GDM1 (cell line): ENCODE data around the gene DYNLT2B.
"Not testable (repeated sequence)": the region's sequence is repeated elsewhere in the genome, so short reads cannot be mapped to it uniquely, and the experiment has no call there.

Experiments used
- DNase-seq: peaks from one replicate; lab custom pipeline; 2025; lab: John Stamatoyannopoulos, UW

The DYNLT2B gene

GRCh38 chr3:196326936-196327335 is 8.9 kb upstream of the DYNLT2B start:
- DNase-seq, result no peak

DNA sequence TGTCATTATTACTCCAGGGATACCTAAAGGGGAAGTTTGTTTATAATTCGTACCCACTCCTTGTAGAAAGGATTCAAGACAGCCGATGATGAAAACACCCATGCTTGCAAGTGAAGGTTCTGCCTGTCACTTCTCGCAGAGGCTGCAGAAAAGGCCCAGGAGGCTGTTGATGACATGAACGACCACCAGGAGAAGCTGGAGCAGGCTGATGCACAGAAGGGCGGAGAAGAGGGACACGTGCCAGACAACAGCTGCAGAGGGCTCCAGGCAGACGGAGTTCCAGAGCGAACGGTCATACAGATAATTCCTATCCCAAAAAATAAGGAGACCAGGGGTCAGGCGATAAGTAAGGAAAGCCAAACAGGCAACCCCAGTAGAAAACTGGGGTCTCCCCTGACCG is 5.7 kb upstream of the DYNLT2B start:
- no peak for DNase-seq

- no peak for DNase-seq
These were observed 5.0 kb upstream of the DYNLT2B start for GRCh38 chr3:196323016-196323415.

DNA sequence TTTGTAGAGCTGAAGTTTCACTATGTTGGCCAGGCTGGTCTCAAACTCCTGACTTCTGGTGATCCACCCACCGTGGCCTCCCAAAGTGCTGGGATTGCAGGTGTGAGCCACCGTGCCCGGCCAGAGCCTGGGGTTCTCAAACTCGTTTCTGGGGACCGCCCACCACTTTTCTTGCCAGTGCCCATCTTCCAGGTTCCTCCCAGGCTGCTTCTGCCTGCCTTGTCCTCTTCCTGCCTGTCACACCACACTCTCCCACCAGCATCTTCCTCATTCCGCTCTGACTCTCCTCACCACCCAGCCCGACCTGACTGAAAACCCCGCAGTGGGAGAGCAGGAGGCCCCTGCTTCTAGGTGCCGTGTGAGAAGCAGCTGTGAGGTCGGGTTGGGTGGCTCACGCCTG is 3.1 kb upstream of the DYNLT2B start:
- DNase-seq, result peak; percentile 56

DNA sequence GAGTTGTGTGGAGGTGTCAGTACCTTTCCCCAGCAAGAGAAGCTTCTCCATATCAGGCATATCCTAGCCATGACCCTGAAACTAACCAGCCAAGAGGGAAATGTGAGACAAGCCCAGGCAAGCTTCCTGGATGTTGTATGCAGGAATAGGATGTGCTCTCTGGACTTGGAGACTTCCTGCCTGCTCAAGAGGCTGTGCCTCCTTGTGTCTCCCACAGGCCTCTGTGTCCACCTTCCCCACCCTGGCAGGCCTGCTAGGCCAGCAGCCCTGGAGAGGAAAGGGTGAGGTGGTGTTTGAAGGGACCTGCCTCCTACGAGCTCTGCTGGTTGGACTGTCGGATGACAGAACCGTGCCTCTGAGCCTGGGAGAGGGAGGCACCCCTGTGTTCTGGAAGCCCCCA is 2.1 kb upstream of the DYNLT2B start:
- no peak for DNase-seq

GRCh38 chr3:196316799-196317686 is 997 bp downstream of the DYNLT2B start:
- DNase-seq, result not testable (repeated sequence)

DNA sequence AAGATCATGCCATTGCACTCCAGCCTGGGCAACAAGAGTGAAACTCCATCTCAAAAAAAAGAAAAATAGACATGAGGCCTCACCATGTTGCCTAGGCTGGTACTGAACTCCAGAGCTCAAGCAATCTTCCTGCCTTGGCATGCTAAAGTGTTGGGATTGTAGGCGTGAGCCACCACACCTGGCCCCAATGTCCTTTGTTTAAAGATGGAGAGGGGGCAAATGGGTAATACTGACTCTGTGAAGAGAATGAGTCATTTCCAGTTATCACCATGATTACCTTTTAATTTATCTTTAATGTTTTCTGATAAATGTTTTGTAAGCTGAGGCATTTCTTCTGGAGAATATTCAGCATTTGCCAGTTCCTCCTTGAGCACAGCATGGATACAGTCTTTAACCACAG is 2.2 kb downstream of the DYNLT2B start:
- no peak for DNase-seq

DNA sequence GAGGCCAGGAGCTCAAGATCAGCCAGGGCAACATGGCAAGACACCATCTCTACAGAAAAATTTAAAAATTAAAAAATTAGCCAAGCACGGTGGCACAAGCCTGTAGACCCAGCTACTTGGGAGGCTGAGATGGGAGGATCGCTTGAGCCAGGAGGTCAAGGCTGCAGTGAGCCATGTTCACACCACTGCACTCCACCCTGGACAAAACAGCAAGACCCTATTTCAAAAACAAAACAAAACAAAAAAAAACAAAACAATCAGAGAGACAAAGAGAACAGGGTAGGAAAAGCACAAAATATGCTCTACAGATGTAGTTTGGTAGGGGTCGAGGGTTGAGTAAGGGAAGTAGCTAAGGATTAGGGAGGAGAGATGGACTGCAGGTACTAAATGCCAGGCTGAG is 3.4 kb downstream of the DYNLT2B start:
- no peak for DNase-seq

GRCh38 chr3:196314086-196314485 is 4.0 kb downstream of the DYNLT2B start:
- DNase-seq, result not testable (repeated sequence)

DNA sequence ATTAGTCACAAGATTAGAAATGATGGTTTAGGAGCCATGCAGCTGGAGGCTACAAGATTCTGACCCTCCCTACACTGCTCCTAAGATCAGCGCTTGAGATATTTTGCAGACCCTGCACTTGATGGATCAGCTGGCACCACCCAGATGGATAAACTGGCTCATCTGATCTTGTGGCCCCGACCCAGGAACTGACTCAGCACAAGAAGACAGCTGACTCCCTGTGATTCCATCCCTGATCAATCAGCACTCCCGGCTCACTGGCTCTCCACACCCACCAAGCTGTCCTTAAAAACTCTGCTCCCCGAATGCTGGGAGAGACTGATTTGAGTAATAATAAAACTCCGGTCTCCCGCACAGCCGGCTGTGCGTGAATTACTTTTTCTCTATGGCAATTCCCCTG is 15.1 kb downstream of the DYNLT2B start:
- not testable (repeated sequence) for DNase-seq

DNA sequence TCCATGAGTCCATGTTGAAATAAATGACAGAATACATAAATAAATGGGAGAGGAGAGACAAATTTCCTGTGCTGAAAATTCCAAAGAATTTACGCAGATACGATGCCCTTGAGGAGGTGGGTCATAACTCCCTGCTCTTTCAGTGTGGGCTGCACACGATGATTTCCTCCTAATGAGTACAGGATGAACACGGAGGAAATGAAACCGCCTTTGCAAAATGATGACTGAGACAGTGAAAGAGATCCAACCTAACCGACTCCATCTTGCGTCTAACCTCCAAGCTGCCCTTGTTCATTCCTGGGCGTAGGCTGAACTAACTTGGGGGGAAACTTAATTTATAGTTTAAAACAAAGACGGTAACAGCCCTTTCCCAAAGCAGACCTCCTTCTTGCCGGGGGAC is 15.5 kb downstream of the DYNLT2B start:
- DNase-seq, result not testable (repeated sequence)

- DNase-seq, result no peak
These were observed 19.5 kb downstream of the DYNLT2B start for GRCh38 chr3:196298521-196298920.

- no peak for DNase-seq
These were observed 25.6 kb downstream of the DYNLT2B start for GRCh38 chr3:196292286-196292923.

DNA sequence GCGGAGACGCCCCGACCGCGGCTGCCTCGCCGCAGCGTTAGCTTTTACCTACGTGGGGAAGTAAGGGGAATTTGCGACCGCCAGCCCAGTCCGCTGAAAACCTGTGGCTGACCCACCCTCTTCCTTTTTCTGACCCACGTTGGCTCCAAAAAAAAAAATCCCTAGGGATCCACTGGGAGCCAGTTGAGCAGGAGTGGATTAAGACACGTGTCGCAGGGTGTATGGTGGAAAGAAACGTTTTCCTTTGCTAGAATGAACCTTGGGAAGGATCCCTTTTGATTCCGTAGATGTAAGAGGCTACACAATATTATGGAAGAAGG is 29.9 kb downstream of the DYNLT2B start:
- DNase-seq, result no peak

- DNase-seq, result peak; percentile 93
These were observed 30.4 kb downstream of the DYNLT2B start, which contains the start of gene PCYT1A for GRCh38 chr3:196287440-196288140. Gene PCYT1A, minus strand, starts transcription at chr3:196287726. Its CDS starts 17,195 bp downstream, at chr3:196270531.

- no peak for DNase-seq
These were observed 31.0 kb downstream of the DYNLT2B start for GRCh38 chr3:196287090-196287439.

GRCh38 chr3:196284396-196284795 is 33.6 kb downstream of the DYNLT2B start:
- DNase-seq, result no peak

DNA sequence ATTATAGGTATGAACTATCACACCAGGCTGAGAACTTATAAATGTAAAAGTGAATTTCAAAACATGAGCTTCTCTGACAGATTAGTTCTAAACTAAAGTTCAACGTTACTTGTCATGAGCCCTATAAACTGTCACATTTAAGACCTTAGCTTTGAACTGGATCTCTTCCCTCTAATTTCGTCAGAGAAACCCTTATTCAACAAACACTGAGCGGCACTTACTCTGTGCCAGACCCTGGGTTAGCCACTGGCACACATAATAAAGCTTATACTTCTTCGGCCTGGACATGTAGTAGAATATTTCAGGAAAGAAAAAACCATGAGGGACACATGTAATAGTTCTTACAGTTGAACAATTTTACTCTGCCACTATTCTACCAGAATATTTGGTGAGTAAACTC is 36.1 kb downstream of the DYNLT2B start:
- DNase-seq, result no peak

DNA sequence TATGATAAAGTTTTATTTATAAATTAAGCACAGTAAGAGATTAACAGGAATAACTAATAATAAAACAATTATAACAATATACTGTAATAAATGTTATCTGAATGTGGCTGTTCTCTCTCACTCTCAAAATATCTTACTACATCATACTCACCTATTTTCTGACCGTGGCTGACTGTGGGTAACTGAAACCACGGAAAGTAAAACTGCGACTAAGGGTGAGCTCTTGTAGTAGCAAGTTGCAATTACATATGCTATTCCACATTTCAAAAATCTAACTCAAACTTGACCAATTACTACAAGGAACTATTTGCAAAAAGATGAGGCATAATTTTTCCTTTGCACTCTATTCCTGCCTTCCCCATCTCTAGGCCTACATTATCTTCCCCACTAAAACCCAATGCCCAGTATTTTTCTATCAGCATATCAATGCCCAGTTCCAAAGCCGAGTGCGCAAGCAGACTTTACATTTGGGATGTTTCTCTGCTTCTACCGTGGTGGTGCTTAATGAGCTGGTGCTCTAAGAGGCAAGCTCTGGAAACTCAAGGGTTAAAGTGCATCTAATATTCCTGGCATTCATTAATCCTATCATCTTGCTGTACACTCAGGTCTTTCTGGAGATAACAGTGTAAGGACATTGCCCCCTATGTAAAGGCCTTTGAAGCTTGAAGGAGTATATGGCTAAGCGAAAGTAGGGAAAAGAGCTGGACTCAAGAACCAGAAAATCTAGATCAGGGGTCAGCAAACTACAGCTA is 37.2 kb downstream of the DYNLT2B start:
- no peak for DNase-seq

- no peak for DNase-seq
These were observed 42.9 kb downstream of the DYNLT2B start for GRCh38 chr3:196275126-196275525.

DNA sequence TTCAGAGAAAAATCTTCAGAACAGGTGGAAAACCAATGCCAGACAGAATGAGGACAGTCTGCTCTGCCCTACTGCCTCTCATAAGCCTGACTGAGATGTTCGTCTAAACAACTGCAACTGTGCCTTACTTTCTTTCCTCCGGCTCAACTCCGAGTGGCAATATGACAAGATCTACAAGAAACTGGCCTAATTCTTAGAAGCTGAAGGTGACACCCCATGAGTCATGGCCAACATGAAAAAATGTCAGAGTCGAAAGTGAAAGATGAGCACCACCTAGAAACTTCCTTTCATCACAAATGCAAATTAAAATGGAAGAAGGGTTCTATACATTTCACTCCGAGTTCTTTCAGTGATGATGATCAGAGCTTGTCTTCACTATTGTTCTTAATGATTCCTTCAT is 43.5 kb downstream of the DYNLT2B start:
- no peak for DNase-seq

- no peak for DNase-seq
These were observed 44.4 kb downstream of the DYNLT2B start for GRCh38 chr3:196273655-196274054.
